Gastrocnemius medialis (tissue), 4 donors: ENCODE results near the gene SLC7A4. TPM values are rescaled to one million over a fixed set of nuclear protein-coding genes. Genes with fewer than 3 reads are reported as not detected.
"Not testable (repeated sequence)": the region's sequence is repeated elsewhere in the genome, so short reads cannot be mapped to it uniquely, and the experiment has no call there.

Experiments
- ATAC-seq, 2 donors: fragments of 150-250 bp; one replicate each; pipeline ENCODE4 v1.9.1; 2016
- DNase-seq, 2 donors: peaks; one replicate each; pipeline ENCODE4 v3.0.0-alpha.2; 2019
- H3K27ac ChIP-seq, 4 donors: fragments of 200-600 bp; sonication (generic); 1 replicate in 1 of 4; 2 replicates in 3 of 4; pipeline ENCODE4 v1.5.1; 2016 to 2018; ENCODE audit warnings: mild to moderate bottlenecking in 2 of 4, moderate library complexity in 1 of 4
- H3K27me3 ChIP-seq, 3 donors: fragments of 200-600 bp; sonication (generic) in 2 of 3; 1 replicate in 1 of 3; 2 replicates in 2 of 3; pipeline versions ENCODE4 v1.5.1 to v1.6.0; 2016 to 2019; ENCODE audit warnings: mild to moderate bottlenecking in 1 of 3, moderate library complexity in 1 of 3
- H3K36me3 ChIP-seq, 2 donors: fragments of 200-600 bp; sonication (generic) in 1 of 2; one replicate each; pipeline ENCODE4 v1.5.1; 2017 to 2018
- H3K4me1 ChIP-seq, 2 donors: fragments of 200-600 bp; sonication (generic) in 1 of 2; one replicate each; pipeline ENCODE4 v1.5.1; 2016 to 2017; ENCODE audit warnings: mild to moderate bottlenecking in 2 of 2
- H3K4me3 ChIP-seq, 4 donors: fragments of 200-600 bp; sonication (generic) in 3 of 4; 1 replicate in 1 of 4; 2 replicates in 3 of 4; pipeline ENCODE4 v1.5.1; 2016 to 2019; ENCODE audit warnings: mild to moderate bottlenecking in 2 of 4
- H3K9me3 ChIP-seq, 3 donors: fragments of 200-600 bp; sonication (generic) in 2 of 3; 1 replicate in 1 of 3; 2 replicates in 2 of 3; pipeline ENCODE4 v1.5.1; 2016 to 2019
- POLR2A ChIP-seq, 2 donors: fragments of 450-650 bp; IDR thresholded peaks; one replicate each; pipeline ENCODE4 v1.6.1; 2017; ENCODE audit warnings: antibody characterized with exemption in 2 of 2, mild to moderate bottlenecking in 2 of 2, moderate library complexity in 2 of 2
- in situ Hi-C, 4 donors: fragments of 200-750 bp; cut with MboI; loops; one replicate each; pipeline versions ENCODE4 v1.15.0 to v1.8.0; 2017; ENCODE audit warnings: low sequenced_read_pairs in 4 of 4
- intact Hi-C: fragments of 100-400 bp; cut with DNase I; formaldehyde crosslinking; loops from one replicate; pipeline ENCODE4 v1.15.1; 2023; ENCODE audit warnings: low total_unique reads
- total RNA-seq, 4 donors: library from RNA; depleted of rRNA; stranded (reverse); fragments of >200 nt; gene quantifications; one replicate each; pipeline versions ENCODE4 v1.1.0 to v1.2.3, GENCODE V29; 2016
- TF ChIP-seq, protein P1 (sequence below), 5 experiments: fragments of 450-650 bp in 3 of 5; fragments of 200-600 bp in 2 of 5; sonication (generic) in 2 of 5; IDR thresholded peaks in 4 of 5; conservative IDR thresholded peaks in 1 of 5; 1 replicate in 4 of 5; 2 replicates in 1 of 5; pipeline ENCODE4 v1.5.1; 2016 to 2019; ENCODE audit warnings: antibody characterized with exemption in 5 of 5, mild to moderate bottlenecking in 3 of 5, moderate library complexity in 3 of 5

The SLC7A4 gene
- total RNA-seq, 4 donors from 2014 or later, result not detected

DNA sequence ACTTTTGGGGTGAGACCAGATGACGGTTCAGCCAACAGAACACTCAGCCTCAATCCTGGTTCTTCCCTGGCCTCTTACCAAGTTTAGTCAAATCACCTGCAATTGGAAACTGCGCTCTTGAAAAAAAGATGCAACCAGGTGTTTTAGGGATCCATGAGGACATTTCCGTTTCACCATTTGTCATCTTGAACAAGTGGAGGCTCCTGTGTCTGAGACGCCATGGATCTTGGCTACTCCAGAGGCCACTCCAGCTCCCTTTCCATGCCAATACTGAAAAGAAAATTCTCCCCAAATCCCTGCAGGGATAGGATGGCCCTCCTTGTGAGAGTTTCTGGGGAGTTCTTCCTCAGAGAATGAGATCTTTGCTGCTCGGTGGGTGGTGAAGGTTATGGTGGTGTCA lies 41.1 kb upstream of the SLC7A4 start:
- TF ChIP-seq, protein P1, sequence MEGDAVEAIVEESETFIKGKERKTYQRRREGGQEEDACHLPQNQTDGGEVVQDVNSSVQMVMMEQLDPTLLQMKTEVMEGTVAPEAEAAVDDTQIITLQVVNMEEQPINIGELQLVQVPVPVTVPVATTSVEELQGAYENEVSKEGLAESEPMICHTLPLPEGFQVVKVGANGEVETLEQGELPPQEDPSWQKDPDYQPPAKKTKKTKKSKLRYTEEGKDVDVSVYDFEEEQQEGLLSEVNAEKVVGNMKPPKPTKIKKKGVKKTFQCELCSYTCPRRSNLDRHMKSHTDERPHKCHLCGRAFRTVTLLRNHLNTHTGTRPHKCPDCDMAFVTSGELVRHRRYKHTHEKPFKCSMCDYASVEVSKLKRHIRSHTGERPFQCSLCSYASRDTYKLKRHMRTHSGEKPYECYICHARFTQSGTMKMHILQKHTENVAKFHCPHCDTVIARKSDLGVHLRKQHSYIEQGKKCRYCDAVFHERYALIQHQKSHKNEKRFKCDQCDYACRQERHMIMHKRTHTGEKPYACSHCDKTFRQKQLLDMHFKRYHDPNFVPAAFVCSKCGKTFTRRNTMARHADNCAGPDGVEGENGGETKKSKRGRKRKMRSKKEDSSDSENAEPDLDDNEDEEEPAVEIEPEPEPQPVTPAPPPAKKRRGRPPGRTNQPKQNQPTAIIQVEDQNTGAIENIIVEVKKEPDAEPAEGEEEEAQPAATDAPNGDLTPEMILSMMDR (IDR thresholded peaks at IDR 0.05 in 4 of 5, conservative IDR thresholded peaks at IDR 0.05 in 1 of 5), result no peak
- Histone ChIP-seq H3K4me3 (no peak overlapping the region), H3K27ac (no peak overlapping the region), H3K36me3 (no peaks in the 10 kb centered on the region), H3K4me1 (no peaks in the 10 kb centered on the region), H3K27me3 (no peaks in the 10 kb centered on the region), H3K9me3 (no peaks in the 10 kb centered on the region)
- in situ Hi-C loops (no loop called here), intact Hi-C loops (loop anchor here (5.0 kb wide), 1 partner anchor 41 kb away; the partner anchor contains the start of gene SLC7A4)
- ATAC-seq, result no peak
- no peak for DNase-seq

DNA sequence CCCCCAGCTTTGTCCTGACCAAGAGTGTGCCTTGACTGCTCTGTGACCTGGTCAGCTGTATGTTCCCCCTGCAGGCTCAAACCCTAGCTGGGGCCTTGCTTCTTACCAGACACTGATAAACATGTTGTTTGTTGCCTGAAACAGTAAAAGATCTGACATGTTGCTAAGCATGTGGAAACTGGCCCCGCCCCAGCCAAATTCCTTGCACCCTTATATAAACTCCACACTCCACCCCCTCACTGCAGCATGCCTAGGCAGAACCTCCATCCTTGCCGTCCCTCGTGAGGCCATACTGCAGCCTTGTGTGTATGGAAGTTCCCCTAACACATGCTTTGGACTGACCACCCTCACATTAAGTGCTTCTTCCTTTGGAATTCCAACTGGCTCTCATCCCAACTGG lies 40.7 kb upstream of the SLC7A4 start:
- intact Hi-C loops, result loop anchor here (5.0 kb wide), 1 partner anchor 41 kb away; the partner anchor contains the start of gene SLC7A4
- in situ Hi-C loops, result no loop called here
- no peak for DNase-seq
- TF ChIP-seq, protein P1 (IDR thresholded peaks at IDR 0.05 in 4 of 5, conservative IDR thresholded peaks at IDR 0.05 in 1 of 5), result no peak
- no peak for TF ChIP-seq POLR2A (IDR thresholded peaks at IDR 0.05)
- no peaks in the 10 kb centered on the region for H3K36me3 ChIP-seq
- no peaks in the 10 kb centered on the region for H3K4me1 ChIP-seq
- H3K27ac ChIP-seq, result no peak overlapping the region
- H3K9me3 ChIP-seq, result no peaks in the 10 kb centered on the region
- ATAC-seq, result no peak
- no peak overlapping the region for H3K4me3 ChIP-seq
- H3K27me3 ChIP-seq, result no peaks in the 10 kb centered on the region

DNA sequence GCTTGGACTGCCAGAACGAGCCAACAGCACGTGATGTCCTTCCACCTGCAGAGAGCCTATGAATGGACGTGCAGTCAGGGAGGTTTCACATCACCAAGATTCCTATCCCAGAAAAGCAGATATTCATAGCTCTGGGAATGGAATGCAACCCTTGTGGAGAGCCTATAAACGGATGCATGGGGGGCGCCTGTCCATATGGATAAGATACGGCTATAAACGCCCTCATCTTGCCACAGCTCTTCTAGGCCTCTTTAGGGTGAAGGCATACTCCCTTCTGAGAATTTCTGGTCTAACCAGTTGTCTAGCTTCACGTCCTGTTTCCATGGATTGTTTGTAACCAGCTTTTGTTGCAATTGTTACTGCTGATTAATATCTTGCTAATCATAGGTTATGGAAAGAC lies 39.4 kb upstream of the SLC7A4 start:
- H3K4me3 ChIP-seq, H3K27ac ChIP-seq, H3K36me3 ChIP-seq, ATAC-seq, DNase-seq, H3K27me3 ChIP-seq, H3K9me3 ChIP-seq, H3K4me1 ChIP-seq, in situ Hi-C loops: not testable (repeated sequence)
- intact Hi-C loops, result loop anchor here (5.0 kb wide), 1 partner anchor 39 kb away; the partner anchor contains the start of gene SLC7A4

DNA sequence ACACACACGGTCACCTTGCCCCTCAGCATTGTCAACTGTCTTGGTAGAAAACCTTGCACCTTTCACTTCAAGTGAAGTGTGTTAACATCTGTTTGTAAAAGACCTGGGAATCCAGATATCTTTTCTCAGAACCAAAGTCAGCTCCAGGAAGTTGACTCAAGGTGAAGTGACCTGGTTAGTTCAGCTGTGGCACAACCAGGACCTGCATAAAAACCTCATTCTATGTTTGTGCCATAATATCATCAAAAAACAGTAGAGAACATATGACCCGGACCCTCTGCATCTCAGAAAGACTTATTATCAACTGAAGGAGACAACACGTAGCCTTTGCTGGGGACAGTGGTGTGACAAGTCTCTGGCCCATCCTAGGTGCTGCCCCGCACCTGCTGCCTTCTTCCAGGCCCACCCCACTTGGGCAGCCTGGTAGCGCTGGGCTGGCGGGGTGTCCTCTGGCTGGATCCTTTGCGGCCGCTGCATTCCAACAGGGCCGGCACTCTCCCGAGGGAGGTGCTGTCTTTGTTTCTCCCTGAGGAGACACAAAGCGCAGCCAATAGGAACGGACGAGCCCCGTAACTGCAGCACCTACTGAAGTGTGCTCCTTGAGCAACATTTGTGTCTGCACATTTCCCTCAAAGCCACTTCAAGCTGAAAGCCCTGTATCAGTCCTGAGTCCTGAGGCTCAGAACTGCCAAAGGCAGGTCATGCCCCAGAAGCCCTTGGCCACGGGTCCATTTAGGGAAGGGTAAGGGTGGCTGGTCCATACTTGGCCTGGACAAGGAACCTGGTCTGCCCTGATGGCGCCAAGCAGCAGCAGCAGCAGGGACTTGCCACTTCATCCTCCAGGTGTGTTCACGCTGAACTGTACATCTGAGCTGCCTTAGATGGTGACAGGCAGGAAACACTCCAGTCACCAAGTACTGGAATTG lies 38.6 kb upstream of the SLC7A4 start:
- in situ Hi-C loops, result no loop called here
- Histone ChIP-seq H3K27ac (no peak overlapping the region), H3K27me3 (no peaks in the 10 kb centered on the region), H3K9me3 (no peaks in the 10 kb centered on the region), H3K4me3 (no peak overlapping the region), H3K36me3 (no peaks in the 10 kb centered on the region), H3K4me1 (no peaks in the 10 kb centered on the region)
- TF ChIP-seq POLR2A (IDR thresholded peaks at IDR 0.05), result no peak
- TF ChIP-seq, protein P1 (IDR thresholded peaks at IDR 0.05 in 4 of 5, conservative IDR thresholded peaks at IDR 0.05 in 1 of 5), result no peak
- ATAC-seq (no peak), DNase-seq (no peak)
- intact Hi-C loops, result loop anchor here (5.0 kb wide), 1 partner anchor 39 kb away; the partner anchor contains the start of gene SLC7A4

DNA sequence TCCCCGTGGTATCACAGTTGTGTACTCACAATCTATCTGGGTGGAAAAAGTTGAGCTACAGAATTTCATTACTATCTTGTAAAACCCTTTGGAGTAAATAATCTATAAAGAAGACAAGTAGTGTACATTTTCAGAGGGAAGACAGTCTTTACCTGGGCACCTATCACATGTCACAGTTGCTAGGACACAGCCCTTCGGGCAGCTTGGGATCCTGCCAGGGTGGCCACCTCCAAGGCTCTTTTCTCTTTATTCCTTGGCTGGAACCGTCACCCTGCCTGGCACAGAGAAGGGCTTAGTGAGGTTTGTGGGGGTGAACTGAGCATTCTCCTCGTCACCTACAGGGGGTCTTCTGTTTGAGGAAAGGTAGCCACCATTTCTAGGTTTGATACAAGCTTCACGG lies 37.0 kb upstream of the SLC7A4 start:
- in situ Hi-C loops, result no loop called here
- Histone ChIP-seq H3K27ac (no peak overlapping the region), H3K27me3 (no peaks in the 10 kb centered on the region), H3K36me3 (no peaks in the 10 kb centered on the region), H3K9me3 (no peaks in the 10 kb centered on the region), H3K4me3 (no peak overlapping the region), H3K4me1 (no peaks in the 10 kb centered on the region)
- ATAC-seq (no peak), DNase-seq (no peak)
- no peak for TF ChIP-seq POLR2A (IDR thresholded peaks at IDR 0.05)
- TF ChIP-seq, protein P1 (IDR thresholded peaks at IDR 0.05 in 4 of 5, conservative IDR thresholded peaks at IDR 0.05 in 1 of 5), result no peak
- intact Hi-C loops, result no loop called here
